Measurements from ENCODE around the gene PAK4.

PAK4 gene

DNA sequence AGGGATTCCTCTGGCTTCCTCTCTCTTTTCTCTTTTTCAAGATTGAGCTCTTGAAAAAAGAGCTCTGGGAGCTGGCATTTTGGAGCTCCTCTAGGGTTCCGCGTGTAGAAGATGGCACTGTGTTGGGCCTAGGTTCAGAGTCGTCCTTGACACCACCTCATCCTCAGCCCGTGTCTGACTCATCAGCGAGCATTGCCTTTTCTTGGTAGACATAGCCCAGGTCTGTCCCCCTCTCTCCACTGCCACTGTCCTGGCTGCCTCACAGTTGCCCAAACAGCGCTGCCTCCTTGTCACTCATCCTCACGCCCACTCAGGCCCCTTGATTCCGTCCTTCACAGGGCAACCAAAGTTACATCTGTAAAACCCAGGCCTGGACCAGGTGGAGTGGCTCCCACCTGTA is 24.6 kb downstream of the PAK4 start:
- no peak for DNase-seq

DNA sequence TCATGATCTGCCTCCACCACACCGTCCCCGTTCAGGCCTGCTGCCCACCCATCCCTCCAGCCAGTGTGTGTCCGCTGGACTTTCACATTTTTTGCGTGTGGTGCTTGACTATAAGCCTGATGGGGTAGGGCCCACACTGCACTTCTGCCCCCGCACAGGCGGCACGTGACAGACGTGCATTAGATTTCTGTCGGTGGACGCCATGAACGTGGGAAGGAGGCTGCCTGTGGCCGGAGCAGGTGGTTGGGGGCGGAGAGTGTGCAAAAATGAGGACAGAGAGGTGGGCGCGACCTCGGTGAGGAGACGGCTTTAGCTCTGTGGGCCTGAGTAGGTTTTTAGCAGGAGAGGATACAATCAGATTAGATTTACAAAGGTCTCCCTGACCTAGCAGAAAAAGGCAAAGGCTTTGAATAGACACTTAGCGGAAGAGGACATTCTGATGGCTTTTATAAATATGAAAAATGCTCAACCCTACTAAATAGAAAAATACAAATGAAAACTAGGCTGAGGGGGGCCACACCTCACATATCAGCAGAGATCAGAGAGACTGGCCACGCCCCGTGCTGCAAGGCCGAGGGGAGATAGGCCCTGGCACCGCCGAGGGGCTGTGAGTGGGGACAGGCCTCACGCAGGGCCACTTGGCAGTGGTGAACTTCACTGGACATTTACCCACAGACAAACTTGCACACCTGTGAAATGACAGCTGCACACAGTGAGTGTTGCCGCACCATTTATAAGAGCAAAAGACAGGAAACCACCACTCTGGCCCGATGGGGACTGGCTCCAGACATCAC is 25.4 kb downstream of the PAK4 start:
- DNase-seq, result no peak

DNA sequence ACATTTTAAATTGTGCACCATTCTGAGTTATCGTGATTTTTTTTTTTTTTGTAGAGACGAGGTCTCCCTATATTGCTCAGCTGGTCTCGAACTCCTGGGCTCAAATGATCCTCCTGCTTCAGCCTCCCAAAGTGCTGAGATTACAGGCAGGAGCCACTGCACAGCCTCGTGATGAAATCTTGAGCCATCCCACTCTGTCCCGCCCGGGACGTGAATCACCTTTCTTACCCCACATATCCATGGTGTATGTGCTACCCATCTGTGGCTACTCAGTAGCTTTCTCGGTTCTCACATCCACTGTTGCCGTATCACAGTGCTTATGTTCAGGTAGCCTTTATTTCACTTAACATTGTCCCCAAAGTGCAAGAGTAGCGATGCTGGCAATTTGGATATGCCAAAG is 26.5 kb downstream of the PAK4 start:
- no peak for DNase-seq

DNA sequence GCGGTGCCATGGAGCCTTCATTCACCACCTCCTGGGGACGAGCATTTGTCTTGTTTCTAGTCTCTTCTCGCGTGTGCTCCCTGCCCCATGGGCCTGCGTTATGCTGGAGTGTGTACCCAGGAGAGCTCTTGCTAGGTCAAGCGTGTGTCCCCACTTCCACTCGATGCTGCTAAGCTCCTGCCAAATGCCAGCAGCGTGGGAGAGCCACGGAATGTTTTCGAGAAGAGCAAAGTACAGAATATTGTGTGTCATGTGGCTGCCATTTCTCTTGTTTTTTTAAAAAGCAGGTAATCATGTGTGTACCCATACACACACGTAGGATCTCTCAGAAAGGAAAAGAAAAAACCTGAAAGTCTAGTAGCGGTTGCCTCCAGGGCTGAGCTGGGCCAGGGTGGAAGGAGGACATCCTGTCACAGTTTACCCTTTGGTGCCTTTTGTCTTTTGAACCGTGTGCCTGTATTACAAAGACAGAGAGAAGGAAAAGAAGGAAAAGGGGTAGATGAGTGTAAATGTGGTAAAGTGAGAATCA is 28.6 kb downstream of the PAK4 start:
- no peak for DNase-seq

DNA sequence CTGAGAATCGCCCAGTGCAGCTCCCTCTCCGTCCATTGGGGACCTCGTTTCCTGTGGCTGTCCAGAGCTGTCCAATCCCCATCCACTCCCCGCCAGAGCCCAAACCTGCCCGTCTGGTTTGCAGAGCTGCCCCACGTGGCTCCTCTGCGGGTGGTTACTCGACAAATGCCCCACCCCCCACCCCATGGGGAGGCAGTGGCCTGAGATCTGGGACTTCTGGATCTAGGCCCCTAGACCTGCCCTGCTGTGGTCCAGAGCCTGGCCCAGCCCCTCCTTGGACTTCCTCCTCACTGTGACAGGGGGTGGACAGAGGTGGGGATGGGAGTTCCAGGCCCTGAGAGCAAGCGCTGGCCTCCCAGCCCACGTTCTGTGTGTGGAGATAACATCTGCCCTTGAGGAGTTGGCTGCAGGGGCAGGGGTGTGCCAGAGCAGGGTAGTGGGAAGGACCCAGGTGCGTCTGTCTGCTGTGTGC is 29.1 kb downstream of the PAK4 start:
- no peak for DNase-seq

DNA sequence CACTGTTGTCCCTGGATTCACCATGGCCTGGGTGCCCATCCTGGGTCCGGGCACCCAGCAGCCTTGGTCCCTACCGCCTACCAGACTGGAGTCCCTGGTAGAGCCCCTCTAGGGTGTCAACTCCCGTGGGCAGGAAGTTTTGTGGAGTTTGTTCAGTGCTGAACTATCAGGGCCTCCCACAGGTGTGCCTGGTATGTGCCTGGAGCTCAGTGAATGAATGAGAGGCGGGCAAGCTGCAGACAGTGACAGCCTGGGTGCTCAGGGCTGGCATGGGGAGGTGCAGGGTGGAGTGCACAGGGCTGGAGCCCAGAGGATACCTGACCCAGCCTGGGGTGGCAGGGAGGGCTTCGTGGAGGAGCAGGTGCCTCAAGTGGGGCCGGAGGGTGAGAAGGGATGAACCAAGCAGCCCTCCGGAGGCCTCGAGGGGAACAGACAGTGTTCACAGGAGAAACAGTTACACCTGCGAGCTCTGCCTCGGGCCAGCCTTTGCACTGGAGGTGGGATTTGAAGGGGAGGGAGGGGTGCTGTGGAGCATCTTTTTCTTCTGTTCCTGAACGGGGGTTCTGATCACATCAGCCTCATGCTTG is 29.6 kb downstream of the PAK4 start:
- DNase-seq, result no peak

DNA sequence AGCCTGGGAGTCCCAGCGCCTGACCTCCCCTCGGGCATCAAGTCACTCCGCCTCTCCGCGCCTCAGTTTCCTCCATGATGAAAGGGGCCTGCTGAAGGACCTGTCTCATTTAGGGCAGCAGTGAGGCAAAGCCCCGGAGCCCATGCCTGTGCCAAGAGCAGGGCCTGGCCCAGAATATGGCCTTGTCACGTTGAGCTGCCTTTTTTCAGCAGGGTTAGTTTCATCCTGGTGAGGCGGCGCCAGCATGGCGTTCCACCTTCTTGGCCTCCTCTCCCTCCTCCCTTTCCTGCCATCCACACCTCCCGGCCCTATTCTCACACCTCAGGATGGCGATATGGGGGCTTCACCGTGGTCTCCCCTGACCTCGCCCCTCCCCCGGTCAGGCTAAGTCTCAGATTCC is 30.2 kb downstream of the PAK4 start:
- DNase-seq, result no peak

DNA sequence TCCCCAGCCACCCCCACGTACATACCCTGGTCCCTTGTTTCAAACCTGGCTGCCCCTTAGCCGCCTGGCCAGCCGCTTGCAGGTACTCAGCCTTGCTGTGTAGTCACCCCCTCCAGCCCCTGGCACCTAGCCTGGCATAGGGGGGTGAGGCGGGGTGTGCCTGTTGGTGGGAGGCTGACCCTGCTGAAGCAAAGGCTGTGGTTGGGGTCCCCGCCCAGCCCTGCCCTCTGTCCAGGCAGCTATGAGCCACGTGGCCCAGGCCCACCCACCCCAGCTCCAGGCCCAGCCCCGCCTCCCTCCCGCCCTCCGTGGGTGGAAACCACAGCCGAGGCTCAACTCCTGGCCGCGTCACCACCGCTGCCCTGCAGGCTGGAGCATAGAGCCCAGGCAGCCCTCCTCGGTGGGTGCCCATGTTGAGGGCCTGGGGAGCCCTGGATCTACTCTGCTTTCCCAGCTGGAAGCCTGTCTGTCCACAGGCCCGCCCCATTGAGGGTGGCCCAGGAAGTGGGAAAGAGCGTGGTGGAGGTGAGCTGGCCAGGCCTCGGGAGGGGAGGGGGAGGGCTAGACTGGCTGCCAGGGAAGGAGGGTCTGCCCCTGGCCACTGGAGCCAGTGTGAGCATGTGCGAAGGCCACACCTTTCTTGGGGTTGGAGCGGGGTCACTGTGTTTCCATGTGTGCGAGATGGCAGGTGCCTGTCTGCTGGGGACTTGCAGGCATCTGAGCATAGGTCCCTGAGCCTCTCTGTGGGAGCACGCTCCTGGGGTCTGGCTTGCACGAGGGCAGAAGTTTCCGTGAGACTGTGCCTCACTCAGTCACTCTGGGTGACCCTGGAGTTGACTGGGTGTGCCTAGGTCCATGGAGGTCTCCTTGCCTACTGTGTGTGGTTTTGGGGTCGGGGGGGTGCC is 31.0 kb downstream of the PAK4 start:
- DNase-seq, result no peak

DNA sequence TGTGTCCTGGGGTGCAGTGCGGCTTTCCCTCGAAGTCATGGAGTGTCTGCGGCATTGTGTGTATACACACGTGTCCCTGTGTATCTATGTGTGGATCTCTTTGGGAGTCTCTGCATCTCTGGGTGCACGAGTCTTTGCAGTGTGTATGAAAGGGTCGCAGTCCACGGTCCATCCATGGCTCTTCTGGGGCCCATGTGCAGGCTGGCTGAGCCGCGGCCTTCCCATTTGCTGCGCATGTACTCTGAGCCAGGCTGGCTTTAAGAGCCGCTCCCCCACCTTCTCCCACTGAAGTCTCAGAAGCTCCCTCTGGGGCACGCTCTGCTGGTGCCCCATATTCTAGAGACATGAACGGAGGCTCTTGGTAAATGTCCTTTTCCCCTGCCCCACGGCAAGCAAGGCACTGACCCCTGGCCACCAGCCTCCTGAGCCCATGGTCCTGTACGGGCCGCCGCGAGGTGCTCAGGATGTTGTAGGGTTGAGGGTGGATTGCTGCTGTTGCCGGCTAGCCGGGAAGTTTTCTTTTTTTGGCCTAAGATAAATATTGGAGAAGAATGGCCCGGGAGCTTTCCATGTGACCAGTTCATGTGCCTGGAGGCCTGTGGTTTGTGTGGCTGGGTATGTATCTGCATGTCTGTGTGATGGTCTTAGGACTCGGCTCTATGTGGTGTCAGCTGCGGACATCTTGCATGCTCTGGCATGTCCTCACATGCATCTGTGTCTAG is 31.9 kb downstream of the PAK4 start:
- no peak for DNase-seq

DNA sequence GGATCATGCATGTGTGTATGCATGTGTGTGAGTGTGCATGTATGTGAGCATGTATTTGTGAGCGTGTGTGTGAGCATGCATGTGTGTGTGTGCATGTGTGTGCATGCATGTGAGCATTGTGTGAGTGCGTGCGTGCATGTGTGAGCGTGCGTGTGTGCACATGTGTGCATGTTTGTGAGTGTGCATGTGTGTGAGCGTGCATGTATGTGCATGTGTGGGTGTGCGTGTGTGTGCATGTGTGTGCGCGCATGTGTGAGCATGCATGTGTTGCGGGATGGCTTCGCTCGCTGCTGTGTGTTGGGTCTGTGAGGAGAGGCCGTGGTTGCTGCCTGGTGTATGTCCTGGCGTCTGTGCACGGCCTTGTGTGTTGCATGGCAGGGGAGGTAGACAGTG is 32.4 kb downstream of the PAK4 start:
- no peak for DNase-seq

DNA sequence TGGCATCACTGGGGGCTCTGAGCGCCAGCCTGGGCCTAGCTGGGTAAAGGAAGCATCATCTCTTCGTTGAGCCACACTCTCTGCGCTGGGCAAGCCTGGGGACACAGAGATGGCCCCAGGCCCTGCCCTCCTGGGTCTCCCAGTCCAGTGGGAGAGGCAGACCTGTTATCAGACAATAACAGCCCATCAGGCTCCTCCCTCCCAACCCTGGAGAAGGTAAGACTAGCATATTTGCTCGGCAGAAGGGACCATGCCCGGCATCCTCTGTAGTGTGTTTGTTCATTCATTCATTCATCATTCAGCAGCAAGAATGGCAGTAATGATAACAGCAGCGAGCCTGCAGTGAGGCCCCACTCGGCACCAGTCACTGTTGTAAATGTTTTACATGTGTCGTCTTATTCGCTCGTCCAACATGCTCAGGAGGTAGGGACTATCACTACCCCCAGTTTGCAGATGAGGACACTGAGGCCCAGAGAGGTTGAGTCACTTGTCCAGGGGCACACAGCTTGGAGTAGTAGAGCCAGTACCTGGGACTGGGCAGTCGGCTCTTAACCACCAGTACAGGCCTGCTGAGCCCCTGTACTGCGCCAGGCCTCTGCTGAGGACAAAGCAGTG is 33.2 kb downstream of the PAK4 start:
- DNase-seq, result no peak

DNA sequence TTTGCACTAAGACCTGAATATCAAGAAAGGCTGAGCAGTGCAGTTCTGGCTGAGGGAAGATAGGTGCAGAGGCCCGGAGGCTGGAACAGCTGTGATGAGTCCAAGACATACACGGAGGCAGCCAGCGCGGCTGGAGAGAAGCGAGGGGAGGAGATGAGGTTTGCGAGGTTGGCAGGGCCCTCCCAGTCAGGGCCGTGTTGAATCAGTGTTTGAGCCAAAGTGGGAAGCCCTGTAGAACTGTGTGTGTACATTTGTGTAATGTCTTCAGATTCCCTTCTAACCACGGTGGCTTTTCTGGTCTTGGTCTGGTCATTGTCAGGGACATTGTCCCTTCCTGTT is 34.9 kb downstream of the PAK4 start:
- DNase-seq, result no peak

DNA sequence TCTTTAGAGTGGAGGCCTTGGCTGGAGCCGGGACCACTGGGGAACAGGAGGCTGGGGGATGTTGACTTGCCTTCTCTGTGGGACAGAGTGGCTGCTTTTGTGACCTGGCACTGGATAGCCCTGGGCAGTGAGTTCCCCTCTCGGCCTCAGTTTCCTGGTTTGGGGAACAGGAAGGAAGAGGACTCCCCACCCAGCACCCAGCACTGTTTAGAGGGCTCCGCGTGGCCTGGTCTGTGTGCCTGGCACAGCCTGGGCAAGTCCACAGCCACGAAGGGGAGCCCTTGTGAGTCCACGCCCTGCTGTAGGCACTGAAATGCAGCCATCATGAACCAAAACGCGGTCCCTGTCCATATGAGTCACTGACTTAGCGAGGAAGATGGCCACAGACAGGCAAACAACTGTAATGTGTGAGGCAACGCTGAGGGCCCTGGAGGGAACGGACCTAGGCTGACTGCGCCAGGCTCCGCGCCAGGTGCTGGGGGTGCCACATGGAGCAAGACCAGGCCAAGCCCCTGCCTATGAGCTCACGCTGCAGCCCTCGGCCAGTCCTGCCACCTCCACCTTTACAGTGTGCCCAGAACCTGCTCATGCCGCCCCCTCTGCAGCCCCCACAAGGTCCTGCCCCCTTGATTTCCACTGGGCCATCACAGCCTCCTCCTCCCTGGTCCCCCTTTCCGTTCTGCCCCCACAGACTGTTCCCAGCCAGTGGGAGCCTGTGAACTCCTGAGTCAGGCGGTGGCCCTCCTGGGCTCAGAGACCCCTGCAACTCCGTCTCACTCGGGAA is 35.5 kb downstream of the PAK4 start:
- DNase-seq, result no peak

DNA sequence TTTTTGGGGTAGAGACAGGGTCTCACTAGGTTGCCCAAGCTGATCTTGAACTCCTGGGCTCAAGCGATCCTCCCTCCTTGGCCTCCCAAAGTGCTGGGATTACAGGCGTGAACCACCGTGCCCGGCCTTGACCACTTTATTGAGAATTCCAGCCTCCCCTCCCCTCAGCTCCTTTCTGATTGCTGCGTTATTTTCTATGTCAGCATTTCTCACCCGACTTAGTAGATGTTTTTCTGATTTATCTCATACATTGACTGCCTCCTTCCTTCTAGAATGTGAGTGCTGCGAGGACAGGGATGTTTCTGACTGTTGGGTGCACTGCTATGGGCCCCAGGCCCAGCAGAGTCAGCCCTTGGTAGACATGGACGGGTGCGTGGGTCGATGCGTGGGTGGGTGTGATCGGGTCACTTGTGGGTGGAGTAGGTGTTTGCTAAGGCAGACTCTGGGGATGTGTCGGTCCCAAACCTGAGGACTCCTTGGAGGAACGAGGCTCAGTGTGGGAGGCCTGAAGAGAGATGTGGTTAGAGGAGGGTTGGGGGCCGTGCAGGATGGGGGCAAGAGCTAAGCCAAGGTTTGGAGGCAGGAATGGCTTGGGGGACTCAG is 37.0 kb downstream of the PAK4 start:
- no peak for DNase-seq

DNA sequence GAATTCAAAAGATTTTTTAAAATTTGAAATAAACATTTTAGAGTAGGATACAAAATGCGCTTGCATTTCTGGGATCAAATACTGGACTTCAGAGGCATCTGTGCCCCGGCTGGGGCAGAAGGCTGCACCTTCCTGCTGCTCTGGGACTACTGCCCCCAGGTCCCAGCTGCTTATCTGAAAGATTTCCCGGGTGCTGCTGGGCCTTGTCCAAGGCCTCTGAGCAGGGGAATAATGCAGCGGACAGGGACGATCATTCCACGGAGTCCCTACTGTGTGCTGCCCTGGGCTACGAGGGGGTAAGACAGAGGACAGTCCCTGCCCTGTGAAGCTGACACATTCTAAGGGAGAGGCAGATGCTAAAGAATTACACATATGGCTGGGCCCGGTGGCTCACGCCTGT is 38.0 kb downstream of the PAK4 start:
- no peak for DNase-seq

DNA sequence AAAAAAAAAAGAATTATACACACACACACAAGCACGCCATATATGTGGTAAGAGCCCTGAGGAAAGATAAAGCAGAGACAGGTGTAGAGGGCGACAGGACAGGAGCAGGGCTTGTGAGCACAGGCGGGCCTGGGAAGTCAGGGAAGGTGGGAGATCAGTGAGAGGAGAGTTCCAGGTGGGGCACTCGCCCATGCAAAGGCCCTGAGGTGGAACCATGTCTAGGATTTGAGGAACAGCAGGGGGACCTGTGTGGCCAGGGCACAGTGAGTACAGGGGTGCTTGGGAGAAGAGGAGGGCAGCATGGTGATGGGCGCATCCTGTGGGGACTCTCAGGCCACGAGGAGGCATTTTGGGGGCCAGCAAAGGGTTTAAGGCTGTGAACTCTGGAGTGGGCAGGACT is 38.7 kb downstream of the PAK4 start:
- no peak for DNase-seq

DNA sequence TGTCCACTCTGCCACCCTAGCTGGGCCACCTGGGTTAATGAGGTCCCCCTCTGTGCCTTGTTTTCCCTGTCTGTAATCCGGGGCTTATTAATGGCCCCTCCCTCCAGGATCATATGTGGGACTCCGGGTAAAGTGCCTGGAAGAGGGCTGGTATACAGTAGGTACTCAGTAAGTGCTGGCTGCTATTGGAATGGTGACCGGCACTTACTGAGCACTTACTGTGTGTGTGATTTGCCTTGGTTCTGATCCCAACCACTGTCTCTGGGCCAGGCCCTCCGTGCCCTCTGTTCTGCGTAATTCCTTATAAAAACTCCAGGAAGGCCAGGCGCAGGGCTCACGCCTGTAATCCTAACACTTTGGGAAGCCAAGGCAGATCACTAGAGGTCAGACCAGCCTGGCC is 40.3 kb downstream of the PAK4 start:
- DNase-seq, result no peak

DNA sequence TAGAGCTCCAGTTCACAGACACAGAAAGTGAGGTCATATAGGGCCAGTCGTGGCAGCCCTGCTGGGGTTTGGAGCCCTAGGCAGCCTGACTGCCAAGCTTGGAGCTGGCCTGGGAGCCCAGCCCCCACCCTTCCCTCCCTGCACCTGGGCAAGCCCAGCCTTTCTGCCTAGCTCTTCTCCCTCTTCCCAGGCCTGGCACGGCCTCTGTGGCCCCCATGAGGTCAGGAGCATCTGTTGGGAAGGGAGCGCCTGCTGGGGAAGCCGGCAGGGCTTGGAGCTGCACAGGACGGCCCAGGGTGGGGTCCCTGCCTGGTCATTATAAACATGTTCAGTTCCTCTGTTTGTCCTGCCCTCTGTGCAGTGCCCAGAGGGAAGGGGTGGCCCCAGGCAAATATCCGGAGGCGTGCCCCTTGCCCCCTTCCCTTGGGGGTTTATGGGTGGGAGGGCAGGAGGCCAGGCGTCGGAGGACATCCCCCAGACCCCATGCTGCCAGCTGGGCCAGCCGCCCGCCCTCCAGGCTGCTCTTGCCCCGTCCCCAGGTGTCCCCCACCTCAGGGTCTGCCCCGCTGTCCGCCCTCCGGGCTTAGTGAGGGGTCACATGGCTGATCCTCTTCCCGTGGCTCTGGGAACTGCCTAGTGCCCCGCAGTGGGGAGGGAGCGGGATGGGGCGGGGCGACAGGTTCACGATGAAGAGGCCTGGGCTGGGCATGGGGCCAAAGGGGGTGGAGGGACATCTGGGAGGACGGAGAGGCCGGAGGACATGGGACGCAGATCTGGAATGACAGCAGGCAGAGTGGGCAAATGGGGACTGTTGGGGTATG is 41.2 kb downstream of the PAK4 start:
- DNase-seq, result no peak

DNA sequence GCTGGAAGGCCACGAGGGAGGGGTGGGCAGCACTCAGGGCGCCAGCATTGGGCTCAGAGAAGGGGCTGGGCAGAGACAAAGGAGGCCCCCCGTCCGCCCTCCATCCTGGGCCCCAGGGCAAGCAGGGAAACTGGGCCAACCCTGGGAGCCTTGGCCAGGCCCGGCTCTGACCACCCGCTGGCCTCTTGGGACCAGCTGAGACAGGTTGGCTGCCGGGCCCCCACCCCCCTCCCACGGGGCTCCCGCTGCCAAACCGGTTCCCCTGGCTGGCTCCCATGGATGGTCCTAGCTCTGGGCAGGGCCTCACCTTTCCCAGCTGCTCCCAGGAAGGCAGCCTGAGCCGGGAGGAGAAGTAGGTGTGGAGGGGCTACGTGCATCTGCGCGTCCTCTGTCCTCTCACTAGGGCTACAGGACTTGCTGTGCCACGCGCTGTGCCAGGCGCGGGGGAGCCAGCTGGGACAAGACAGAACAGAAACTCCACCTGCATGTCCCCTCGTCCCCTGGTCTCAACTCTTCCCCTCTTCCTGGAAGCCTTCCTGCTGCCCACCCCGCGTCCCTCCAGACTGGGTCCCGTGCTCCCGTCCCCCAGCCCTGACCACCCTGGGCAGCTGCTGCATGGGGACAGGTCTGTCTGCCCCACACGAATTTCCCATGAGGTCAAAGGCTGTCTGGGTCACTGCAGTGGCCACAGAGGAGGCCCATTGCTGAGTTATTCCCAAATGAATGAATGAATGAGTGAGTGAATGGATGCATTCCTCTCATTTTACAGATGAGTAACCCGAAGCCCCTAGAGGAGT is 42.1 kb downstream of the PAK4 start:
- no peak for DNase-seq
